Osteoblast (primary cell): ENCODE results near the gene VAV2. TPM values are rescaled to one million over a fixed set of nuclear protein-coding genes. Genes with fewer than 3 reads are reported as not detected.

ENCODE experiments used
- DNase-seq: peaks from one replicate; pipeline ENCODE4 v3.0.0; 2011; ENCODE audit warnings: low spot score, mixed read lengths; ENCODE audit not compliant: insufficient read length; ENCODE audit errors: missing footprints
- H2AFZ ChIP-seq: 2 replicates; pipeline ENCODE4 v1.6.0; 2011; ENCODE audit warnings: mild to moderate bottlenecking, low read length
- H3K27ac ChIP-seq: 2 replicates; pipeline ENCODE4 v1.5.1; 2011; ENCODE audit warnings: mild to moderate bottlenecking, low read depth, low read length, moderate library complexity
- H3K27me3 ChIP-seq: 2 replicates; pipeline ENCODE4 v1.6.0; 2012; ENCODE audit warnings: mild to moderate bottlenecking, control low read depth, inconsistent platforms, low read length, moderate library complexity; ENCODE audit not compliant: insufficient read depth
- H3K36me3 ChIP-seq: 2 replicates; pipeline ENCODE4 v1.5.1; 2011; ENCODE audit warnings: mild to moderate bottlenecking, low read length, control low read depth, moderate library complexity; ENCODE audit not compliant: insufficient read depth
- H3K4me1 ChIP-seq: 2 replicates; pipeline ENCODE4 v1.5.1; 2011; ENCODE audit warnings: mild to moderate bottlenecking, low read length, control low read depth, moderate library complexity; ENCODE audit not compliant: insufficient read depth
- H3K4me2 ChIP-seq: 2 replicates; pipeline ENCODE4 v1.6.0; 2011; ENCODE audit warnings: mild to moderate bottlenecking, low read length; ENCODE audit not compliant: insufficient read depth
- H3K4me3 ChIP-seq: fragments of 200-600 bp; sonication (generic); 3 replicates; pipeline ENCODE4 v1.5.1; 2012; ENCODE audit warnings: mild to moderate bottlenecking, low read length, inconsistent platforms; ENCODE audit not compliant: insufficient read depth
- H3K79me2 ChIP-seq: 2 replicates; pipeline ENCODE4 v1.6.0; 2012; ENCODE audit warnings: mild to moderate bottlenecking, low read length, control low read depth, inconsistent platforms; ENCODE audit not compliant: insufficient read depth
- H3K9me3 ChIP-seq: 2 replicates; pipeline ENCODE4 v1.5.1; 2011; ENCODE audit warnings: low read depth, low read length, control low read depth
- H4K20me1 ChIP-seq: 2 replicates; pipeline ENCODE4 v1.6.0; 2012; ENCODE audit warnings: mild to moderate bottlenecking, low read length, control low read depth; ENCODE audit not compliant: insufficient read depth
- total RNA-seq: library from RNA; depleted of rRNA; stranded (reverse); fragments of >200 nt; gene quantifications from 2 replicates; pipeline ENCODE4 v1.2.3, GENCODE V29; 2012
- TF ChIP-seq, protein P1 (sequence below): IDR thresholded peaks from 2 replicates; pipeline ENCODE4 v1.5.1; 2011; ENCODE audit warnings: mild to moderate bottlenecking, low read depth, low read length, moderate library complexity; ENCODE audit errors: extremely low read depth

Gene VAV2
- total RNA-seq, 1 donor, result 8.0 TPM

DNA sequence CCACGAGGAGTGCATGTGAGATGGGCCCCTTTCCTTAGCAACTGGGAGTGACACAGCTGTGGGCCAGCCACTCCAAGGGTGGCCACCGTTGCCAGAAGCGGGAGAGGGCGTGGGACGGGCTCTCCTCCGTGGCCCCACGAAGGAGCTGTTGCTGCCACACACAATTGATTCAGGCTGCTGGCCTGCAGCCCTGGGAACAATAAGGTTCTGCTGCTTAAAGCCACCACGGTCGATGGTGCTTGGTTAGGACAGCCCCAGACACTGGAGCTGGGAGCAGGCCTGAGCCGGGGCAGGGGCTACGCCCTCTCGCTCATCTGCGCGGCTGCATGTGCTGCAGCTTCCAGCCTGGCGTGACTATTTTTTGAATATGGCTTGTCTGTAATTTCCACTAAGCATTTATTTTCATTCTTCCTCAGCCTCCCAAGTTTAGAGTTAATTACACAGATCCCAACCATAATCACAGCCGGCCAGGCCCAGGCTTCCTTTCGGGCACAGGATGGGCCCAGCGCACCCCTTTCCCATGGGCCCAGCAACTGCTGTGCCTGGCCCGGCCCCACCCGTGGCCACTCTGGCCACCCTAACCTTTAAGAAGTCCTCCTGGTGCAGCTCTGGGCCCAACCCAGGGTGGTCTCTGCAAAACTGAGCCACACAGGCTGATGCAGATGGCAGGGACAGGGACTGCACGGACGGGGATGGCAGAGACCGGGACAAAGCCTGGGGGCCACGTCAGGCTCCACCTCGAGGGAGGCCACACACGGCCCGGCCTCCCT lies 49.7 kb downstream of the VAV2 start:
- Histone ChIP-seq H3K79me2 (peaks cover 65% of the 10 kb centered on the region), H3K4me3 (no peak overlapping the region), H4K20me1 (peaks cover 55% of the 10 kb centered on the region), H3K27ac (no peak overlapping the region), H2AFZ (no peak overlapping the region), H3K4me2 (no peak overlapping the region), H3K27me3 (no peaks in the 10 kb centered on the region), H3K4me1 (peaks cover 10% of the 10 kb centered on the region), H3K36me3 (peaks cover 10% of the 10 kb centered on the region), H3K9me3 (no peaks in the 10 kb centered on the region)
- DNase-seq, result peak; percentile 73
- TF ChIP-seq, protein P1, sequence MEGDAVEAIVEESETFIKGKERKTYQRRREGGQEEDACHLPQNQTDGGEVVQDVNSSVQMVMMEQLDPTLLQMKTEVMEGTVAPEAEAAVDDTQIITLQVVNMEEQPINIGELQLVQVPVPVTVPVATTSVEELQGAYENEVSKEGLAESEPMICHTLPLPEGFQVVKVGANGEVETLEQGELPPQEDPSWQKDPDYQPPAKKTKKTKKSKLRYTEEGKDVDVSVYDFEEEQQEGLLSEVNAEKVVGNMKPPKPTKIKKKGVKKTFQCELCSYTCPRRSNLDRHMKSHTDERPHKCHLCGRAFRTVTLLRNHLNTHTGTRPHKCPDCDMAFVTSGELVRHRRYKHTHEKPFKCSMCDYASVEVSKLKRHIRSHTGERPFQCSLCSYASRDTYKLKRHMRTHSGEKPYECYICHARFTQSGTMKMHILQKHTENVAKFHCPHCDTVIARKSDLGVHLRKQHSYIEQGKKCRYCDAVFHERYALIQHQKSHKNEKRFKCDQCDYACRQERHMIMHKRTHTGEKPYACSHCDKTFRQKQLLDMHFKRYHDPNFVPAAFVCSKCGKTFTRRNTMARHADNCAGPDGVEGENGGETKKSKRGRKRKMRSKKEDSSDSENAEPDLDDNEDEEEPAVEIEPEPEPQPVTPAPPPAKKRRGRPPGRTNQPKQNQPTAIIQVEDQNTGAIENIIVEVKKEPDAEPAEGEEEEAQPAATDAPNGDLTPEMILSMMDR, result no peak

GRCh38 chr9:133939845-133940244 lies 52.3 kb downstream of the VAV2 start:
- no peak overlapping the region for H3K4me3 ChIP-seq
- peaks cover 12% of the 10 kb centered on the region for H3K36me3 ChIP-seq
- no peaks in the 10 kb centered on the region for H3K27me3 ChIP-seq
- H3K79me2 ChIP-seq, result peaks cover 42% of the 10 kb centered on the region
- no peaks in the 10 kb centered on the region for H3K9me3 ChIP-seq
- H3K4me2 ChIP-seq, result no peak overlapping the region
- H4K20me1 ChIP-seq, result peaks cover 31% of the 10 kb centered on the region
- TF ChIP-seq, protein P1, result no peak
- H3K27ac ChIP-seq, result no peak overlapping the region
- no peak overlapping the region for H2AFZ ChIP-seq
- peaks cover 32% of the 10 kb centered on the region for H3K4me1 ChIP-seq
- no peak for DNase-seq

GRCh38 chr9:133939171-133939785 lies 52.8 kb downstream of the VAV2 start:
- Histone ChIP-seq H3K36me3 (peaks cover 12% of the 10 kb centered on the region), H3K4me1 (peaks cover 31% of the 10 kb centered on the region)
- TF ChIP-seq, protein P1, result no peak

GRCh38 chr9:133938753-133939152 lies 53.4 kb downstream of the VAV2 start:
- peaks cover 25% of the 10 kb centered on the region for H4K20me1 ChIP-seq
- no peaks in the 10 kb centered on the region for H3K9me3 ChIP-seq
- H3K4me3 ChIP-seq, result no peak overlapping the region
- H3K79me2 ChIP-seq, result peaks cover 33% of the 10 kb centered on the region
- TF ChIP-seq, protein P1, result no peak
- peaks cover 12% of the 10 kb centered on the region for H3K36me3 ChIP-seq
- H3K4me2 ChIP-seq, result no peak overlapping the region
- no peak overlapping the region for H2AFZ ChIP-seq
- no peak overlapping the region for H3K27ac ChIP-seq
- DNase-seq, result no peak
- H3K4me1 ChIP-seq, result peaks cover 32% of the 10 kb centered on the region
- H3K27me3 ChIP-seq, result no peaks in the 10 kb centered on the region

More at GRCh38 chr9:133939171-133939785, 52.8 kb downstream of the VAV2 start:
- H3K4me2 ChIP-seq, result no peak overlapping the region
- H3K27ac ChIP-seq, result no peak overlapping the region
- no peaks in the 10 kb centered on the region for H3K9me3 ChIP-seq
- peaks cover 37% of the 10 kb centered on the region for H3K79me2 ChIP-seq
- peaks cover 27% of the 10 kb centered on the region for H4K20me1 ChIP-seq
- H2AFZ ChIP-seq, result no peak overlapping the region
- DNase-seq, result no peak
- no peaks in the 10 kb centered on the region for H3K27me3 ChIP-seq
- no peak overlapping the region for H3K4me3 ChIP-seq
